ENCODE results near the gene IDH3B. TPM values are rescaled to one million over a fixed set of nuclear protein-coding genes. Genes with fewer than 3 reads are reported as not detected.

The IDH3B gene
- total RNA-seq, 2 donors from 2014 or later: 65.4 to 77.1 TPM

DNA sequence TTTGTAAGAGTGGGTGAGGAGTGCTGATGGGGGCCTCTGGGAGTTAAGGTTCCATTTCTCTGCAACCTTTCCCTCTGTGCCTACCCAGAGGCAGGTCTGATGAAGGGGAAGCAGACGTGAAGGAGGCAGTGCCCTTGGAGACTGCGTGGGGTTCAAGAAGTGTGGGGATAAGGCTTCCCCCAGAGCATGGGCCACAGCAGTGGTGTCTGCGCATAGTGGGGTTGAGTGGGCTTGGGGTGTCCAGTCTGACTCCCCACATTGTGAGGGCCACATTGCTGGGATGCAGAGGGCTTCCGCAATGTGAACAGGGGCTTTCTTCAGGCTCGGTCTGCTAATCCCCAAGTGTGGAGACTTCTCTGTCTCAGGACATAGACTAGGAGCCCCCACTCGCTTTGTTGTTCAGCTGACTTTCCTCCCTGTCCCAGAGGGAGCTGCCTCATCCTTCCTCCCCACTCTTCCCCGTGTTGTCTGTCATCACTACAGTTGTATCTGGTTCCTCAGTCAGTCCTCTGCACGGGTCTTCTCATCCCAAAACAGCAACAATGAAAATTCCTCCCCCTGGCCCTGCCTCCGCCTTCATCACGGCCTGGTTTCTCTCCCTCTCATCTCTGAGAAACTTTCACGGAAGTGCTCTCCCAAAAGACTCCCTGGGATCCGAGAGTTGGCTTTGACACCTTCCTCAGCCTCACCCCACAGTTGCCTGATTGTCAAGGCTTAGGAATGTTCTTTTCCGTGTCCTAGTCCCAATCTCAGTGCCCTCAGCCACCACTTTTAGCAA is 31.4 kb upstream of the IDH3B start:
- WGBS, 2 donors: 80 to 84% methylated on average over 13 of the region's 13 CpGs
- Histone ChIP-seq H3K4me1 (peaks cover 14% of the 10 kb centered on the region), H3K27ac (no peak overlapping the region), H3K9me3 (no peaks in the 10 kb centered on the region), H3K27me3 (peaks cover 0 to 6% of the 10 kb centered on the region in 2 donors), H3K36me3 (replicated peaks in 1 of 2; ENCODE audit: insufficient read depth in 1 of 2, low read depth in 2 of 2) (no peaks in the 10 kb centered on the region), H3K4me3 (no peak overlapping the region)
- no peak for TF ChIP-seq CTCF (IDR thresholded peaks at IDR 0.05)
- no peak for TF ChIP-seq POLR2A (IDR thresholded peaks at IDR 0.05)
- ATAC-seq (no peak), DNase-seq (no peak)
- intact Hi-C loops (cut with DNase I): no loop called here

- no peak for ATAC-seq
- 66 to 76% methylated on average over 13 of the region's 13 CpGs for WGBS, 2 donors
- TF ChIP-seq CTCF (IDR thresholded peaks at IDR 0.05) (no peak), POLR2A (IDR thresholded peaks at IDR 0.05) (no peak)
- DNase-seq: no peak
- no peak overlapping the region for H3K27ac ChIP-seq
- H3K36me3 ChIP-seq (replicated peaks in 1 of 2; ENCODE audit: insufficient read depth in 1 of 2, low read depth in 2 of 2): no peaks in the 10 kb centered on the region
- H3K4me3 ChIP-seq: no peak overlapping the region
- no peaks in the 10 kb centered on the region for H3K9me3 ChIP-seq
- intact Hi-C loops (cut with DNase I): no loop called here
- H3K4me1 ChIP-seq: peaks cover 14% of the 10 kb centered on the region
- H3K27me3 ChIP-seq: peaks cover 0 to 6% of the 10 kb centered on the region in 2 donors
Measured at GRCh38 chr20:2694519-2694918, 30.5 kb upstream of the IDH3B start.

DNA sequence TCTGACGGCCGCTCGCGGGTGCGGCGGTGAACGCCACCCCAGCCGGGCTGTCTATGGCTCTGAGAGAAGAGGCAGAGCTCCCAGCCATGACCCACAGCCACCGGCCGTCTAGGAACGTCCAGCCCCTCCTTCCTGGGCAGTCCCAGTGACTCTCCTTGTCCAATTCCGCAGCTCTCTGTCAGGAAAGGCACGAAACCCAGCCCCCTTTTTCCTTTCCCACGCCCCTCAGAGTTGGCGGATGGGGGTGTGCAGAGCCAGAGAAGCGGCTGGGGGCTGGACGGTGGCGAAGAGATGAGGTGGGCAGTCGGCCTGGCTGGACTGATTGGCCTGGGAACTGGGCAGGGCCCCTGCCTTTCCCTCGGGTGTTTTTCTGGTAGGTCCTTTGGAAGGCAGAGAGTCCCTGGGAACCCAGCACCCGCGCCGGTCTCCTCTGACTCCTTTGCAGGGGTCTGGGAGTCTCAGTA is 30.0 kb upstream of the IDH3B start:
- DNase-seq: no peak
- Histone ChIP-seq H3K27ac (no peak overlapping the region), H3K4me1 (peaks cover 14% of the 10 kb centered on the region), H3K4me3 (no peak overlapping the region), H3K9me3 (no peaks in the 10 kb centered on the region), H3K36me3 (replicated peaks in 1 of 2; ENCODE audit: insufficient read depth in 1 of 2, low read depth in 2 of 2) (no peaks in the 10 kb centered on the region), H3K27me3 (peaks cover 0 to 6% of the 10 kb centered on the region in 2 donors)
- TF ChIP-seq POLR2A (IDR thresholded peaks at IDR 0.05) (no peak), CTCF (IDR thresholded peaks at IDR 0.05) (no peak)
- intact Hi-C loops (cut with DNase I): no loop called here
- WGBS, 2 donors: 34 to 48% methylated on average over 13 to 22 of the region's 23 CpGs
- no peak for ATAC-seq

- peaks cover 14% of the 10 kb centered on the region for H3K4me1 ChIP-seq
- no peaks in the 10 kb centered on the region for H3K9me3 ChIP-seq
- intact Hi-C loops (cut with DNase I): no loop called here
- peak; percentile 16 to 46 (median 34) for DNase-seq
- H3K36me3 ChIP-seq (replicated peaks in 1 of 2; ENCODE audit: insufficient read depth in 1 of 2, low read depth in 2 of 2): no peaks in the 10 kb centered on the region
- peak overlapping the region in 2 of 4 donors; percentile 17 to 18 for H3K27ac ChIP-seq
- ATAC-seq: peak; percentile 20
- TF ChIP-seq POLR2A (IDR thresholded peaks at IDR 0.05) (no peak), CTCF (IDR thresholded peaks at IDR 0.05) (no peak)
- peaks cover 0 to 6% of the 10 kb centered on the region in 2 donors for H3K27me3 ChIP-seq
- 2 to 8% methylated on average over 14 to 38 of the region's 89 CpGs for WGBS, 2 donors
- H3K4me3 ChIP-seq: peak overlapping the region in 1 of 2 donors; percentile 12
Measured at GRCh38 chr20:2693286-2694007, 29.4 kb upstream of the IDH3B start.
